Spleen (tissue), 7 donors: ENCODE data around the gene SEPSECS.

Source experiments
- CTCF ChIP-seq, 11 experiments: fragments of 200-600 bp in 7 of 11; fragments of 450-650 bp in 4 of 11; sonication (generic) in 4 of 11; IDR thresholded peaks in 8 of 11; conservative IDR thresholded peaks in 3 of 11; 1 replicate in 7 of 11; 2 replicates in 4 of 11; pipeline versions ENCODE4 v1.4.0 to v1.8.0; 2016 to 2021; ENCODE audit warnings: antibody characterized with exemption in 11 of 11, inconsistent platforms in 4 of 11, mild to moderate bottlenecking in 1 of 11
- POLR2A ChIP-seq, 3 donors: fragments of 450-650 bp; IDR thresholded peaks; one replicate each; pipeline ENCODE4 v1.5.1; 2017; ENCODE audit warnings: antibody characterized with exemption in 3 of 3, mild to moderate bottlenecking in 1 of 3
- POLR2AphosphoS5 ChIP-seq, 3 donors: sonication (generic); formaldehyde crosslinking; IDR thresholded peaks; one replicate each; pipeline ENCODE4 v1.5.1; 2017; ENCODE audit warnings: antibody characterized with exemption in 3 of 3
- donor health status: DM: no; HTN: no; CAD: no; lungs with moderate emphysema.
- donor health status: DM: no; HTN: no; CAD: no.
- donor health status: DM: no; HTN: no; CAD: no.

- TF ChIP-seq CTCF (IDR thresholded peaks at IDR 0.05 in 8 of 11, conservative IDR thresholded peaks at IDR 0.05 in 3 of 11) (no peak), POLR2A (IDR thresholded peaks at IDR 0.05) (no peak), POLR2AphosphoS5 (IDR thresholded peaks at IDR 0.05) (no peak)
These were observed 52.3 kb downstream of the SEPSECS start for GRCh38 chr4:25107827-25108516.
